Stimulated activated CD8-positive, alpha-beta memory T cell treated with anti-CD3 and anti-CD28 coated beads, Interleukin-15, amount 100 ng/mL, for 4 hours (primary cell): ENCODE results near the gene TMEM253.

ENCODE experiments used
- DNase-seq, 2 donors: peaks; one replicate each; pipeline ENCODE4 v3.0.0-alpha.2; 2020; ENCODE audit warnings: low read depth in 2 of 2

TMEM253 gene

GRCh38 chr14:21100931-21101330 lies at the start of gene TMEM253:
Gene TMEM253, plus strand, starts transcription at chr14:21101066. Its CDS starts 278 bp downstream, at chr14:21101344.
- no peak for DNase-seq

- DNase-seq = no peak
These were observed 47.4 kb upstream of the TMEM253 start for GRCh38 chr14:21053184-21054122.

GRCh38 chr14:21054123-21054767 lies 46.6 kb upstream of the TMEM253 start:
- DNase-seq = no peak

GRCh38 chr14:21054768-21055145 lies 46.1 kb upstream of the TMEM253 start:
- no peak for DNase-seq

GRCh38 chr14:21055432-21056117 lies 45.3 kb upstream of the TMEM253 start:
- no peak for DNase-seq

- no peak for DNase-seq
These were observed 44.2 kb upstream of the TMEM253 start for GRCh38 chr14:21056520-21057163.

GRCh38 chr14:21057803-21058675 lies 42.8 kb upstream of the TMEM253 start, which contains the start of gene RNASE8:
Gene RNASE8, plus strand, starts transcription at chr14:21057822. Its CDS starts 71 bp downstream, at chr14:21057893.
- no peak for DNase-seq

- no peak for DNase-seq
These were observed 42.0 kb upstream of the TMEM253 start for GRCh38 chr14:21058903-21059302.

GRCh38 chr14:21059842-21060613 lies 40.8 kb upstream of the TMEM253 start:
- DNase-seq = no peak

- no peak for DNase-seq
These were observed 40.1 kb upstream of the TMEM253 start for GRCh38 chr14:21060614-21061346.

- DNase-seq = no peak
These were observed 39.6 kb upstream of the TMEM253 start for GRCh38 chr14:21061347-21061668.

GRCh38 chr14:21063479-21063878 lies 37.4 kb upstream of the TMEM253 start:
- DNase-seq = no peak

- DNase-seq = no peak
These were observed 33.9 kb upstream of the TMEM253 start for GRCh38 chr14:21066882-21067502.

- DNase-seq = peak in 1 of 2 donors; percentile 30
These were observed 32.1 kb upstream of the TMEM253 start for GRCh38 chr14:21068521-21069387.

- DNase-seq = no peak
These were observed 31.3 kb upstream of the TMEM253 start for GRCh38 chr14:21069388-21070082.

GRCh38 chr14:21070083-21070609 lies 30.7 kb upstream of the TMEM253 start, which contains the start of gene ARHGEF40:
Gene ARHGEF40, plus strand, starts transcription at chr14:21070304. Its CDS starts 93 bp downstream, at chr14:21070397.
- DNase-seq = no peak
